Tibial nerve (tissue), 4 donors: ENCODE measurements around the gene RAB3C. TPM values are rescaled to one million over a fixed set of nuclear protein-coding genes. Genes with fewer than 3 reads are reported as not detected.

Source experiments
- DNase-seq, 2 donors: peaks; one replicate each; pipeline ENCODE4 v3.0.0-alpha.2; 2019; ENCODE audit warnings: low spot score in 2 of 2
- H3K27ac ChIP-seq, 4 donors: fragments of 200-600 bp; sonication (generic) in 3 of 4; one replicate each; pipeline ENCODE4 v1.5.1; 2017 to 2019; ENCODE audit warnings: mild to moderate bottlenecking in 1 of 4
- H3K27me3 ChIP-seq, 2 donors: fragments of 200-600 bp; sonication (generic) in 1 of 2; one replicate each; pipeline versions ENCODE4 v1.5.1 to v1.6.0; 2017 to 2019
- H3K36me3 ChIP-seq, 3 donors: fragments of 200-600 bp; sonication (generic); one replicate each; pipeline ENCODE4 v1.5.1; 2018 to 2019
- H3K4me1 ChIP-seq, 4 donors: fragments of 200-600 bp; sonication (generic) in 3 of 4; one replicate each; pipeline ENCODE4 v1.5.1; 2017 to 2019
- H3K4me3 ChIP-seq, 4 donors: fragments of 200-600 bp; sonication (generic) in 3 of 4; one replicate each; pipeline ENCODE4 v1.5.1; 2017 to 2019; ENCODE audit warnings: mild to moderate bottlenecking in 1 of 4, moderate library complexity in 1 of 4
- H3K9me3 ChIP-seq, 4 donors: fragments of 200-600 bp; sonication (generic) in 3 of 4; one replicate each; pipeline ENCODE4 v1.5.1; 2017 to 2019
- CTCF ChIP-seq, 5 experiments: fragments of 200-600 bp in 3 of 5; fragments of 450-650 bp in 2 of 5; sonication (generic) in 3 of 5; IDR thresholded peaks; one replicate each; pipeline ENCODE4 v1.5.1; 2016 to 2019; ENCODE audit warnings: antibody characterized with exemption in 5 of 5, mild to moderate bottlenecking in 3 of 5, moderate library complexity in 2 of 5
- EP300 ChIP-seq, 2 donors: sonication (generic); formaldehyde crosslinking; IDR thresholded peaks; one replicate each; pipeline ENCODE4 v1.6.1; 2017; ENCODE audit warnings: antibody characterized with exemption in 2 of 2, mild to moderate bottlenecking in 1 of 2
- POLR2A ChIP-seq, 2 donors: fragments of 450-650 bp; IDR thresholded peaks; one replicate each; pipeline ENCODE4 v1.6.1; 2017; ENCODE audit warnings: antibody characterized with exemption in 2 of 2, mild to moderate bottlenecking in 2 of 2, moderate library complexity in 2 of 2
- WGBS, 2 donors: methylation state at CpG; one replicate each; pipeline ENCODE4 v1.1.5; 2018; 5-methylcytosine and 5-hydroxymethylcytosine counted together
- total RNA-seq, 4 donors: library from RNA; depleted of rRNA; stranded (reverse); fragments of >200 nt; gene quantifications; one replicate each; pipeline ENCODE4 v1.1.0, GENCODE V29; 2016

The RAB3C gene
- total RNA-seq, 4 donors from 2014 or later: under 0.01 to 1.2 (median 1.0) TPM

- Histone ChIP-seq H3K4me1 (no peaks in the 10 kb centered on the region), H3K36me3 (no peaks in the 10 kb centered on the region), H3K27me3 (no peaks in the 10 kb centered on the region), H3K27ac (no peak overlapping the region), H3K9me3 (peaks cover 0 to 3% (median 0%) of the 10 kb centered on the region in 4 donors), H3K4me3 (no peak overlapping the region)
- TF ChIP-seq CTCF (IDR thresholded peaks at IDR 0.05): no peak
- no peak for TF ChIP-seq POLR2A (IDR thresholded peaks at IDR 0.05)
- TF ChIP-seq EP300 (IDR thresholded peaks at IDR 0.05): no peak
- no peak for DNase-seq
- whole genome bisulfite sequencing, 2 donors: 74 to 75% methylated on average over 11 of the region's 11 CpGs
These were observed 318.4 kb downstream of the RAB3C start for GRCh38 chr5:58901271-58901670.

DNA sequence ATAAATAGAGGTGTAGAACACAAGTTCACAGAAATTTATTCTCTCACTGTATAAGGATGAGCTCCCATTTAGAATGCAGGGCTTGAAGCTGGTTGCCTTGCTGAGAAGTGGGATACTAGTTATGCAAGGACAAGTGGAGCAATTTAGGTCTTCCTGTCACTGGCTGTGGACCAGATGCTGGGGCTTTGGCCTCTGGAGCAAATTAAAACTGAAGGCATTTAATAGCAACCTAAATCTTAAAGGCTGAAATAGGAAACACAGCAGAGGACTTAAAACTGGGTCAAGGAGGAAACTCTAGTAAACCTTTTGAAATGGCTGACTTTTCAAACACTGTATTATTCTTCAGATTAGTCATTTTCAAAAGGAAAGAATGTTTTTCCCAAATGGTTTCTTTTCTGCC is 319.4 kb downstream of the RAB3C start:
- Histone ChIP-seq H3K4me3 (no peak overlapping the region), H3K9me3 (peaks cover 0 to 5% (median 0%) of the 10 kb centered on the region in 4 donors), H3K27me3 (no peaks in the 10 kb centered on the region), H3K36me3 (no peaks in the 10 kb centered on the region), H3K4me1 (no peaks in the 10 kb centered on the region), H3K27ac (no peak overlapping the region)
- TF ChIP-seq POLR2A (IDR thresholded peaks at IDR 0.05) (no peak), CTCF (IDR thresholded peaks at IDR 0.05) (no peak), EP300 (IDR thresholded peaks at IDR 0.05) (no peak)
- DNase-seq: no peak

DNA sequence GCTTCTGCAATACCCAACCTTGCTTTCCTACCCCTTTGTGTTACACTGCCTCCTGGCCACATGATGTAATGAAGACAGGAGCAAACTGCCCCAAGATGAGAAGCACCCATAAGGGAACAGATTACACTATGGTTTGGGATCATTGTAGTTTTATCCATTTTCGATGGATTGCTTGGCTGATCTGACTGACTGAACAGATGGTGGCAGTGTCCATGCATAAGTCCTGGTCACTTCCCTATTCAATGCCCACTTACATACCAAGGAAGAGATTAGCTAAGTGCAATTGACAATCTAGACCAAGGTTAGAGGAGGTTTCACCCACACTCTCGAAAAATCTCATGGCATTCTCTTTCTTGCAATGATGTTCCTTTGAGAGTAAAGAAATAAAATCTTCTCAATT is 319.9 kb downstream of the RAB3C start:
- Histone ChIP-seq H3K4me3 (no peak overlapping the region), H3K4me1 (no peaks in the 10 kb centered on the region), H3K9me3 (peaks cover 0 to 5% (median 0%) of the 10 kb centered on the region in 4 donors), H3K27ac (no peak overlapping the region), H3K36me3 (no peaks in the 10 kb centered on the region), H3K27me3 (no peaks in the 10 kb centered on the region)
- TF ChIP-seq EP300 (IDR thresholded peaks at IDR 0.05) (no peak), POLR2A (IDR thresholded peaks at IDR 0.05) (no peak), CTCF (IDR thresholded peaks at IDR 0.05) (no peak)
- 80 to 84% methylated on average over 2 of the region's 2 CpGs for WGBS, 2 donors
- no peak for DNase-seq

- Histone ChIP-seq H3K27me3 (no peaks in the 10 kb centered on the region), H3K36me3 (no peaks in the 10 kb centered on the region), H3K9me3 (peaks cover 0 to 5% (median 0%) of the 10 kb centered on the region in 4 donors), H3K27ac (no peak overlapping the region), H3K4me1 (no peaks in the 10 kb centered on the region), H3K4me3 (no peak overlapping the region)
- no peak for DNase-seq
- no peak for TF ChIP-seq CTCF (IDR thresholded peaks at IDR 0.05)
- TF ChIP-seq POLR2A (IDR thresholded peaks at IDR 0.05): no peak
- TF ChIP-seq EP300 (IDR thresholded peaks at IDR 0.05): no peak
- 58 to 63% methylated on average over 4 of the region's 4 CpGs for WGBS, 2 donors
These were observed 321.9 kb downstream of the RAB3C start for GRCh38 chr5:58904737-58905136.

GRCh38 chr5:58905944-58906343 is 323.1 kb downstream of the RAB3C start:
- H3K9me3 ChIP-seq: peaks cover 0 to 5% (median 0%) of the 10 kb centered on the region in 4 donors

More at GRCh38 chr5:58905944-58906343, 323.1 kb downstream of the RAB3C start:
- Histone ChIP-seq H3K27me3 (no peaks in the 10 kb centered on the region), H3K4me1 (no peaks in the 10 kb centered on the region), H3K36me3 (no peaks in the 10 kb centered on the region), H3K27ac (no peak overlapping the region), H3K4me3 (no peak overlapping the region)
- DNase-seq: no peak
- TF ChIP-seq POLR2A (IDR thresholded peaks at IDR 0.05): no peak
- TF ChIP-seq EP300 (IDR thresholded peaks at IDR 0.05): peak in 1 of 2 donors; percentile 9

Other genes with a start within 250 kb of the RAB3C start
- gene PLK2, start 123.0 kb upstream of the RAB3C start, total RNA-seq: 100 to 1,000 TPM; 111 to 226 (median 163) TPM
- gene GAPT, start 91.6 kb upstream of the RAB3C start, total RNA-seq: 1 to 10 TPM in 1 of 4 donors, not detected in 3; 2.1 TPM